ENCODE data around the gene LNPEP. TPM values are rescaled to one million over a fixed set of nuclear protein-coding genes. Genes with fewer than 3 reads are reported as not detected.

LNPEP gene
- total and polyA plus RNA-seq, 10 of the 15 experiments (the other 5 are each of a cell fraction or from before 2014, with no cell fraction given) = 5.6 to 54.9 (median 25.0) TPM

GRCh38 chr5:97037819-97038218 lies 101.9 kb downstream of the LNPEP start (continued):
- TF ChIP-seq REST (IDR thresholded peaks at IDR 0.05; ENCODE audit: low read depth, low read length) (no peak), EZH2 (IDR thresholded peaks at IDR 0.05; ENCODE audit: borderline replicate concordance, control insufficient read depth, low read depth, low read length) (no peak)

GRCh38 chr5:97041239-97041638 lies 105.4 kb downstream of the LNPEP start:
- no peak for ATAC-seq
- intact Hi-C loops (cut with micrococcal nuclease; ENCODE audit: unreplicated experiment) = loop anchor here (5.0 kb wide), 1 partner anchor 101 kb away; the partner anchor contains the start of gene LIX1
- RAD21 ChIA-PET (ENCODE audit: unreplicated experiment) = interaction anchor here (1.4 to 1.6 kb wide), 2 partner anchors 32 to 174 kb away, joined by 3 to 4 read pairs; no protein-coding TSS in a partner anchor

More at GRCh38 chr5:97041239-97041638, 105.4 kb downstream of the LNPEP start:
- no peak overlapping the region for H3K9ac ChIP-seq (ENCODE audit: control insufficient read depth, insufficient read depth, low read length)
- 96% methylated on average over 4 of the region's 4 CpGs for WGBS (ENCODE audit: insufficient coverage, insufficient replicate concordance, low lambda C conversion rate, missing lambda C conversion rate)
- POLR2A ChIA-PET = no interaction called here
- no peaks in the 10 kb centered on the region for H3K4me1 ChIP-seq (ENCODE audit: control insufficient read depth, insufficient read depth, low read length)
- no peaks in the 10 kb centered on the region for H3K36me3 ChIP-seq (ENCODE audit: control insufficient read depth in 2 of 2, insufficient read depth in 2 of 2, low read length in 1 of 2)
- no peak for DNase-seq (ENCODE audit: low read depth, low spot score)
- no TSS peak for BruUV-seq (replicated peaks)
- no peaks in the 10 kb centered on the region for H3K9me3 ChIP-seq (replicated peaks; ENCODE audit: control insufficient read depth, insufficient read depth, low read length)
- H2AFZ ChIP-seq (ENCODE audit: control insufficient read depth, low read depth, low read length) = no peak overlapping the region
- CTCF ChIA-PET = interaction anchor here (1.4 to 13.3 kb wide), 3 partner anchors 121 to 289 kb away, joined by 4 to 88 read pairs (median 10); no protein-coding TSS in a partner anchor
- H3K27ac ChIP-seq (ENCODE audit: control insufficient read depth, insufficient read depth) = no peak overlapping the region
- H4K20me1 ChIP-seq (ENCODE audit: control insufficient read depth, insufficient read depth) = no peaks in the 10 kb centered on the region
- H3K4me3 ChIP-seq = no peak overlapping the region
- no peaks in the 10 kb centered on the region; a peak in 1 of 4 replicates for H3K27me3 ChIP-seq (replicated peaks in 1 of 2; ENCODE audit: control insufficient read depth in 2 of 2, insufficient read depth in 2 of 2, low read length in 1 of 2)
- SMC1A ChIA-PET (ENCODE audit: uncharacterized antibody, unreplicated experiment) = interaction anchor here (1.1 to 2.3 kb wide), 5 partner anchors 12 to 172 kb away, joined by 4 to 12 read pairs (median 4); no protein-coding TSS in a partner anchor
- H3K4me2 ChIP-seq (ENCODE audit: control insufficient read depth, insufficient read depth) = no peak overlapping the region
- no peak for FAIRE-seq
- in situ Hi-C loops (cut with MboI) = no loop called here
- no peaks in the 10 kb centered on the region for H3K79me2 ChIP-seq (ENCODE audit: control insufficient read depth, insufficient read depth, low read length)
- TF ChIP-seq BMI1 (IDR thresholded peaks at IDR 0.05; ENCODE audit: borderline replicate concordance) (no peak), SIX5 (IDR thresholded peaks at IDR 0.05; ENCODE audit: low read depth, low read length, severe bottlenecking) (no peak), HSF1 (IDR thresholded peaks at IDR 0.05; ENCODE audit: low read depth, low read length) (no peak), TAF1 (IDR thresholded peaks at IDR 0.05; ENCODE audit: borderline replicate concordance, low read depth, low read length) (no peak), NFYB (IDR thresholded peaks at IDR 0.05; ENCODE audit: insufficient read depth, low read depth, low read length) (no peak), EED (IDR thresholded peaks at IDR 0.05; ENCODE audit: low read depth) (no peak), ATF7 (IDR thresholded peaks at IDR 0.05; ENCODE audit: low read depth) (no peak), NR2F1 (conservative IDR thresholded peaks at IDR 0.05) (no peak), IKZF2 (IDR thresholded peaks at IDR 0.05) (no peak), CHD2 (IDR thresholded peaks at IDR 0.05; ENCODE audit: borderline replicate concordance, low read depth, low read length) (no peak), IRF5 (IDR thresholded peaks at IDR 0.05; ENCODE audit: borderline replicate concordance) (no peak)

All from GM12878 (cell line).